A549 (cell line): ENCODE measurements around the gene XRCC4.

Experiments used
- BHLHE40 ChIP-seq: IDR thresholded peaks from 2 replicates; pipeline ENCODE4 v1.6.1; 2012; ENCODE audit warnings: low read depth, low read length, inconsistent platforms
- CHD2 ChIP-seq: fragments of 150-350 bp; IDR thresholded peaks from 2 replicates; pipeline ENCODE4 v1.6.1; 2014; ENCODE audit warnings: low read length; ENCODE audit not compliant: partially characterized antibody
- EHMT2 ChIP-seq: fragments of 200-600 bp; sonication (generic); IDR thresholded peaks from 2 replicates; pipeline ENCODE4 v1.6.1; 2016; ENCODE audit warnings: antibody characterized with exemption, low read depth, mild to moderate bottlenecking, moderate library complexity
- EP300 ChIP-seq, 2 experiments: fragments of >200 bp; sonication (Bioruptor Twin); formaldehyde crosslinking; IDR thresholded peaks; 2 replicates in 1 of 2; 3 replicates in 1 of 2; pipeline ENCODE4 v1.6.1; 2016 to 2017
- MAZ ChIP-seq: fragments of 150-350 bp; IDR thresholded peaks from 2 replicates; pipeline ENCODE4 v1.6.1; 2014; ENCODE audit warnings: antibody characterized with exemption, low read depth, low read length, borderline replicate concordance
- MYC ChIP-seq: IDR thresholded peaks from 2 replicates; pipeline ENCODE4 v1.6.1; 2012; ENCODE audit warnings: mild to moderate bottlenecking, inconsistent platforms, low read length, improper control_type of control experiment, borderline replicate concordance
- POLR2A ChIP-seq: IDR thresholded peaks from 2 replicates; pipeline ENCODE4 v1.6.1; 2012; ENCODE audit warnings: mild to moderate bottlenecking, low read length
- SMC3 ChIP-seq: fragments of >200 bp; sonication (Bioruptor Twin); formaldehyde crosslinking; IDR thresholded peaks from 3 replicates; pipeline ENCODE4 v1.6.1; 2018; ENCODE audit warnings: inconsistent platforms
- TF ChIP-seq, protein P1 (sequence below): fragments of >200 bp; sonication (Bioruptor Twin); formaldehyde crosslinking; IDR thresholded peaks from 3 replicates; pipeline ENCODE4 v1.5.1; 2016
- TF ChIP-seq, protein P2 (sequence below): IDR thresholded peaks from 2 replicates; pipeline ENCODE4 v1.6.1; 2012
- TF ChIP-seq, protein P3 (sequence below): fragments of 200-600 bp; sonication (generic); IDR thresholded peaks from 2 replicates; pipeline ENCODE4 v1.6.1; 2016; ENCODE audit warnings: antibody characterized with exemption, mild to moderate bottlenecking, moderate library complexity

DNA sequence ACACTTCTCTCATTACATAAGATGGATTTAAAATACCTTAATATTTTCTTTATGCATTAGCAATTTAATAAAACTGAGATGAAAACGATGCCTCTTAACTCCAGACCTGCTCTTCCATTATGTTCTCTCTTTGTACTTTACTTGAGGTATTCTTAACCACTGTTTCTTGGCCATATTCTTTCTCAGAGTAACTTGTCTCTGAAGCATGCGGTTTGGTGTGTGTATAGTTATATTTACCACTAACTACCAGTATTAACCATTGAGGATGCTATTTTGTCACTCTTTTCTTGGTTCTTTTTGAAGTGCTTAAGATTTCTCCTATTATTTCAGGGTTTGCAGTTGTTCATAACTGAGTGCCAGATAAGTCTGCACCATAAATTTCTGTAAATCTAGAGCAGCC is 18.0 kb upstream of the XRCC4 start:
- TF ChIP-seq, protein P1, sequence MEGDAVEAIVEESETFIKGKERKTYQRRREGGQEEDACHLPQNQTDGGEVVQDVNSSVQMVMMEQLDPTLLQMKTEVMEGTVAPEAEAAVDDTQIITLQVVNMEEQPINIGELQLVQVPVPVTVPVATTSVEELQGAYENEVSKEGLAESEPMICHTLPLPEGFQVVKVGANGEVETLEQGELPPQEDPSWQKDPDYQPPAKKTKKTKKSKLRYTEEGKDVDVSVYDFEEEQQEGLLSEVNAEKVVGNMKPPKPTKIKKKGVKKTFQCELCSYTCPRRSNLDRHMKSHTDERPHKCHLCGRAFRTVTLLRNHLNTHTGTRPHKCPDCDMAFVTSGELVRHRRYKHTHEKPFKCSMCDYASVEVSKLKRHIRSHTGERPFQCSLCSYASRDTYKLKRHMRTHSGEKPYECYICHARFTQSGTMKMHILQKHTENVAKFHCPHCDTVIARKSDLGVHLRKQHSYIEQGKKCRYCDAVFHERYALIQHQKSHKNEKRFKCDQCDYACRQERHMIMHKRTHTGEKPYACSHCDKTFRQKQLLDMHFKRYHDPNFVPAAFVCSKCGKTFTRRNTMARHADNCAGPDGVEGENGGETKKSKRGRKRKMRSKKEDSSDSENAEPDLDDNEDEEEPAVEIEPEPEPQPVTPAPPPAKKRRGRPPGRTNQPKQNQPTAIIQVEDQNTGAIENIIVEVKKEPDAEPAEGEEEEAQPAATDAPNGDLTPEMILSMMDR = no peak
- no peak for TF ChIP-seq POLR2A
- no peak for TF ChIP-seq SMC3
- TF ChIP-seq CHD2 = no peak
- TF ChIP-seq MYC = no peak
- TF ChIP-seq, protein P2, sequence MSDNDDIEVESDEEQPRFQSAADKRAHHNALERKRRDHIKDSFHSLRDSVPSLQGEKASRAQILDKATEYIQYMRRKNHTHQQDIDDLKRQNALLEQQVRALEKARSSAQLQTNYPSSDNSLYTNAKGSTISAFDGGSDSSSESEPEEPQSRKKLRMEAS = no peak
- TF ChIP-seq EP300 (IDR thresholded peaks at IDR 0.05) = no peak
- TF ChIP-seq MAZ = no peak
- no peak for TF ChIP-seq BHLHE40
- TF ChIP-seq, protein P3, sequence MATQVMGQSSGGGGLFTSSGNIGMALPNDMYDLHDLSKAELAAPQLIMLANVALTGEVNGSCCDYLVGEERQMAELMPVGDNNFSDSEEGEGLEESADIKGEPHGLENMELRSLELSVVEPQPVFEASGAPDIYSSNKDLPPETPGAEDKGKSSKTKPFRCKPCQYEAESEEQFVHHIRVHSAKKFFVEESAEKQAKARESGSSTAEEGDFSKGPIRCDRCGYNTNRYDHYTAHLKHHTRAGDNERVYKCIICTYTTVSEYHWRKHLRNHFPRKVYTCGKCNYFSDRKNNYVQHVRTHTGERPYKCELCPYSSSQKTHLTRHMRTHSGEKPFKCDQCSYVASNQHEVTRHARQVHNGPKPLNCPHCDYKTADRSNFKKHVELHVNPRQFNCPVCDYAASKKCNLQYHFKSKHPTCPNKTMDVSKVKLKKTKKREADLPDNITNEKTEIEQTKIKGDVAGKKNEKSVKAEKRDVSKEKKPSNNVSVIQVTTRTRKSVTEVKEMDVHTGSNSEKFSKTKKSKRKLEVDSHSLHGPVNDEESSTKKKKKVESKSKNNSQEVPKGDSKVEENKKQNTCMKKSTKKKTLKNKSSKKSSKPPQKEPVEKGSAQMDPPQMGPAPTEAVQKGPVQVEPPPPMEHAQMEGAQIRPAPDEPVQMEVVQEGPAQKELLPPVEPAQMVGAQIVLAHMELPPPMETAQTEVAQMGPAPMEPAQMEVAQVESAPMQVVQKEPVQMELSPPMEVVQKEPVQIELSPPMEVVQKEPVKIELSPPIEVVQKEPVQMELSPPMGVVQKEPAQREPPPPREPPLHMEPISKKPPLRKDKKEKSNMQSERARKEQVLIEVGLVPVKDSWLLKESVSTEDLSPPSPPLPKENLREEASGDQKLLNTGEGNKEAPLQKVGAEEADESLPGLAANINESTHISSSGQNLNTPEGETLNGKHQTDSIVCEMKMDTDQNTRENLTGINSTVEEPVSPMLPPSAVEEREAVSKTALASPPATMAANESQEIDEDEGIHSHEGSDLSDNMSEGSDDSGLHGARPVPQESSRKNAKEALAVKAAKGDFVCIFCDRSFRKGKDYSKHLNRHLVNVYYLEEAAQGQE = no peak
- TF ChIP-seq EHMT2 = no peak
